ENCODE results near the gene HMX3. TPM values are rescaled to one million over a fixed set of nuclear protein-coding genes. Genes with fewer than 3 reads are reported as not detected.
A peak's percentile ranks its signal among the peaks of the same experiment; 100 is the strongest.

The HMX3 gene
- total and polyA plus RNA-seq, 2 of the 13 experiments (the other 11 are each of a cell fraction or from before 2014, with no cell fraction given) = not detected

GRCh38 chr10:123117644-123118417 lies 17.9 kb upstream of the HMX3 start:
- Histone ChIP-seq H3K4me3 (replicated peaks in 1 of 3; ENCODE audit: insufficient read depth in 1 of 3, low read depth in 2 of 3, low read length in 3 of 3) (no peak overlapping the region), H3K9ac (ENCODE audit: insufficient read depth, low read depth, low read length) (no peak overlapping the region), H3K9me3 (ENCODE audit: low read length) (no peaks in the 10 kb centered on the region), H2AFZ (ENCODE audit: low read length) (no peak overlapping the region), H3K27ac (ENCODE audit: extremely low read length, insufficient read depth, low read length) (no peak overlapping the region), H3K4me2 (ENCODE audit: low read depth, low read length) (no peak overlapping the region), H4K20me1 (ENCODE audit: insufficient read depth, low read length) (no peaks in the 10 kb centered on the region), H3K4me1 (ENCODE audit: insufficient read depth, low read length) (peaks cover 16% of the 10 kb centered on the region), H3K79me2 (ENCODE audit: insufficient read depth, low read length) (no peaks in the 10 kb centered on the region), H3K27me3 (ENCODE audit: control insufficient read depth in 1 of 2, insufficient read depth in 2 of 2, low read length in 2 of 2) (peaks cover 0 to 1% of the 10 kb centered on the region in 2 experiments; a peak in 3 of 5 replicates), H3K36me3 (replicated peaks in 1 of 2; ENCODE audit: control insufficient read depth in 1 of 2, insufficient read depth in 2 of 2, low read length in 2 of 2) (no peaks in the 10 kb centered on the region)
- in situ Hi-C loops (cut with HindIII; ENCODE audit: extremely low pct_ligation_motif_present, low pct_unique_long_range_greater_than_20kb) = no loop called here
- ChIA-PET CTCF (ENCODE audit: low intra/inter-chr PET ratio, low total read pairs) (no interaction called here), POLR2A (no interaction called here)
- intact Hi-C loops (cut with micrococcal nuclease; ENCODE audit: unreplicated experiment) = no loop called here
- 68% methylated on average over 24 of the region's 26 CpGs for WGBS (ENCODE audit: low lambda C conversion rate)
- BruUV-seq (replicated peaks) = no TSS peak
- no peak for TF ChIP-seq AHDC1 (CRISPR knock-in tag; IDR thresholded peaks at IDR 0.05; ENCODE audit: borderline replicate concordance)
- no peak for TF ChIP-seq ATRX (CRISPR knock-in tag; IDR thresholded peaks at IDR 0.05; ENCODE audit: borderline replicate concordance)
- no peak for TF ChIP-seq CENPBD1 (CRISPR knock-in tag; IDR thresholded peaks at IDR 0.05; ENCODE audit: borderline replicate concordance, low read depth)
- TF ChIP-seq GATA4 (IDR thresholded peaks at IDR 0.05; ENCODE audit: borderline replicate concordance, low read depth) = no peak
- TF ChIP-seq ZNF12 (CRISPR knock-in tag; IDR thresholded peaks at IDR 0.05) = no peak
- TF ChIP-seq HES4 (CRISPR knock-in tag; IDR thresholded peaks at IDR 0.05; ENCODE audit: borderline replicate concordance) = no peak
- no peak for TF ChIP-seq ZNF724P (CRISPR knock-in tag; IDR thresholded peaks at IDR 0.05; ENCODE audit: borderline replicate concordance)
- no peak for TF ChIP-seq ZFP82 (CRISPR knock-in tag; IDR thresholded peaks at IDR 0.05; ENCODE audit: borderline replicate concordance)
- no peak for TF ChIP-seq YEATS2 (CRISPR knock-in tag; IDR thresholded peaks at IDR 0.05; ENCODE audit: borderline replicate concordance)
- no peak for TF ChIP-seq ZNF441 (CRISPR knock-in tag; IDR thresholded peaks at IDR 0.05; ENCODE audit: borderline replicate concordance)
- TF ChIP-seq GFI1 (CRISPR knock-in tag; IDR thresholded peaks at IDR 0.05; ENCODE audit: borderline replicate concordance) = no peak
- TF ChIP-seq ZNF570 (CRISPR knock-in tag; IDR thresholded peaks at IDR 0.05; ENCODE audit: borderline replicate concordance) = no peak
- ATAC-seq = peak; percentile 46; the same call in 2 of the 3 replicates
- no peak for DNase-seq (ENCODE audit: low spot score)
- no peak for FAIRE-seq
